ENCODE measurements around the gene BBS1.
"Not testable (repeated sequence)": the region's sequence is repeated elsewhere in the genome, so short reads cannot be mapped to it uniquely, and the experiment has no call there.

BBS1 gene

DNA sequence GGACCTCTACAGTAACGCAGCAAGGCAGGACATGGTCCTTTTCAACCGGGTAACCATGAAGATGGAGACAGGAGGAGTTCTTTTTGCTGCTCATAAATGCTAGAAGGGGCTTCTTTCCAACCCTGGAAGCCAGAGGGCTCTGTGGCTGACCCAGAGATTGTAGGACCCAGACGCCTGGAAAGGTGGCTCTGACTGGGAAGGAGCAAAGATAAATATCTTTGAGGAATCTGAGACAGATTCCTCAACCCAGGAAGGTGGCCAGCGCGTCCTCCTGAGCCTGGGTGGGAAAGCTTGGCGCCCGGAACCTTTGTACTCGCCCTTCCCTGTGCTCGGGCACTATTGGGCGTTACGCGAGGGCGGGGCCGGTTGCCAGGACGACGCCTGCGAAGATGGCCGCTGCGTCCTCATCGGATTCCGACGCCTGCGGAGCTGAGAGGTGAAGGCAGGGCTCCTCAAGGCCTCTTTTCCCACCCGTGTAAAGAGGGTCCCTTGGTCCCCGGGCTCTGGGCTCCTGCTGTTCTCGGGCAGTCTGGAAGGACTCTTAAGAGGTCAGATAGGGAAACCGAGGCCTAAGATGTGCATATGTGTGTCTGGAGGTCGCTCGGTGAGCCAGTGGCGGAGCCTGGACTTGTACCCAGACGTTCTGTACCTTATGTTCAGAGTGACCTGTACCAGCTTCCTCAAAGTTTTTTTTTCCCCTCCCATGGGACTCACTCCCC is at the start of gene BBS1:
Gene BBS1 (plus strand): TSS at position 365 of the 719 bp plus-strand sequence. CDS start 25 bp downstream, at position 390.
- DNase-seq, result peak; percentile 72 to 95 (median 90)

DNA sequence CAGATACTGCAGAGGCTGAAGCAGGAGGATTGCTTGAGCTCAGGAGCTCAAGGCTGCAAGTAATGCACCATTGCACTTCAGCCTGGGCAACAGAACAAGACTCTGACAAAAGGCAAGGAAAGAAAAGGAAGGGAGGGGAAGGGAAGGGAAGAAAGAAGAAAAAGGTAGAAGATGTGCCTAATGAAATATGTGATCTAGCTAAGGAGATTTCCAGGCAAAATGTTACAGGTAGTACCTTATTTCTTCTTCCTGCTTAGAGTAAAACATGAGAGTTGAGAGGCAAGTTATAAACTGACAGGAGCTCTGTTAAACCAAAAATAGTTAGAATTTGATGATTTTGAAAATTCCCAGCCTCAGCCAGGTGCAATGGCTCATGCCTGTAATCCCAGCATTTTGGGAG is 48.4 kb upstream of the BBS1 start:
- intact Hi-C loops (cut with DNase I), result no loop called here
- DNase-seq, result no peak

More for the DNA sequence above, at the start of gene BBS1:
- intact Hi-C loops (cut with DNase I), result no loop called here

DNA sequence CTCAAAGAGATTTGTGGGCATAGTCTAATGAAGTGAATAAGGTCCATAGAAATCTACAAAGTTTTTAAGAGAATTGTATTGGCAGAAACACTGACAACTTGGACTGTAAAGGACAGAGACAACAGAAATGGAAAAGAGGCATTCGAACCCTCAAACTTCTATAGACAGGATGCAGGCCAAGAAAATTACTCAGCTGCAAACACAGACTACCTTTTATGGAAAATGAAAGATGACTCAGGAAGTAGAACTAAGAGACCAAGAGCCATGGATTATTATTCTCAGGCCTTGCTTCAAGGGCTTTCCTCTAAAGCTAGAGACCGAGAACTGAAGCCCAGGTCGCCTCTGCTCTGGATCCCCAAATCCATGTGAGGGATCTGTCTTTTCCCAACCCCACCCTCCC is 47.5 kb upstream of the BBS1 start:
- intact Hi-C loops (cut with DNase I), result no loop called here
- DNase-seq, result no peak

DNA sequence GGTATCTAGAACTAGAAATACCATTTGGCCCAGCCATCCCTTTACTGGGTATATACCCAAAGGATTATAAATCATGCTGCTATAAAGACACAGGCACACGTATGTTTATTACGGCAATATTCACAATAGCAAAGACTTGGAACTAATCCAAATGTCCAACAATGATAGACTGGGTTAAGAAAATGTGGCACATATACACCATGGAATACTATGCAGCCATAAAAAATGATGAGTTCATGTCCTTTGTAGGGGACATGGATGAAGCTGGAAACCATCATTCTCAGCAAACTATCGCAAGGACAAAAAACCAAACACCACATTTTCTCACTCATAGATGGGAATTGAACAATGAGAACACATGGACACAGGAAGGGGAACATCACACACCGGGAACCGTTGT is 46.3 kb upstream of the BBS1 start:
- intact Hi-C loops (cut with DNase I); DNase-seq: not testable (repeated sequence)

DNA sequence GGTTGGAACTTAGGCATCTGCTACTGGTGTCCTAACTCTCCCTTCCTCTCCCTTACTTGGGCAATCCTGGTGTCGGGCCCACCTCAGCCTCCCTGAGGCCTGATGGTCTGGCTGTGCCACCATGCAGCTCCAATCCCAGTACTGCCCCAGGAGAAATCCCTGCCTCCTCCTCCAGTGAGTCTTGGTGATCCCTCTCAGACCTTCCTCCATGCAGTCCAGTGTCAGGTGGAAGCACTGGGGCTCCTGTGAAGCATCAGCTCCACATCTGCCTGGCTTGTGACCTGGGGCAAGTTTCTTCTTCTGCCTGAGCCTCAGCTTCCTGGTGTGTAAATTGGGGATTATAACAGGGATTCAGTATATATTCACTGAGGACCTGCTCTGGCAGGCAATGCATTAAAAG is 45.5 kb upstream of the BBS1 start:
- intact Hi-C loops (cut with DNase I), result no loop called here
- DNase-seq, result no peak

DNA sequence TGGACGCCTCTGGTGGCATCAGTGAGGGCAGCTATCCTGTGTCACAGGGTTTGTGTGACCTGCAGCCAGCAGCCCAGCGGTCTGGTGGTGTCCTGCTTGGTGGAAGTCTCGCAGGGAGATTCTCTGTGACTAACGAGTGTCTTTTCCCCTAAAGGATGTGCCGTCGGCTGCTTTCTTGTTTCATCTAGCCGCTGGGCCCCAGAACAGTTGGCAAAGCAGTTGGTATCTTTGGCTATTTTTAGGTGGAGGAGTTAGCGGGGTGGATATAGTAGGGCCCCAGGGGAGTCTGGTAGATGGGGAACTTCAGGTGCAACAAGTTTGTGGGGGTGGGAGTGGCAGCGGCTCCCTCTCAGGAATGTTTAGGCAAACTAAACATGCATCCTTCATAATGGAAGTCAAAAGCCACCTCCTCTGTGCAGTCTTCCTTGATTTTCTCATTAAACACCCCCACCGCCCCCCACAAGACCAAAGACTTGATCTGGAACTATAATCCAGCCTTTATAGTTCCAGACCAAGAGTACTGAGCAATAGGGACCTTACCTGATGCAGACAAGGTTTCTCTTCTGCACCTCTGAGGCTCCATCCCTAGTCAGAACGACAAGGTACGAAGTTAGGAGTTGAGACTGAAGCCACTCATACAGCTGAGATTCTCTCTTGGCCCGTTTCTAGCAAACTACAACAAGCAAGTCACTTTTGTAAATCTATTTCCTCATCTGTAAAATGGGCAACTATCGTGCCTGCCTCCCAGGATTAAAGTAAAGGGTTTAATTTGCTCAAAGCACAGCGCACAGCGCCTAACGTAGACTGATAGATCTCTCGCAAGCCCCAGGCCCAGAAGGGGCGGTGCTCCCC is 44.8 kb upstream of the BBS1 start:
- peak in 1 of 42 donors; percentile 1 for DNase-seq

DNA sequence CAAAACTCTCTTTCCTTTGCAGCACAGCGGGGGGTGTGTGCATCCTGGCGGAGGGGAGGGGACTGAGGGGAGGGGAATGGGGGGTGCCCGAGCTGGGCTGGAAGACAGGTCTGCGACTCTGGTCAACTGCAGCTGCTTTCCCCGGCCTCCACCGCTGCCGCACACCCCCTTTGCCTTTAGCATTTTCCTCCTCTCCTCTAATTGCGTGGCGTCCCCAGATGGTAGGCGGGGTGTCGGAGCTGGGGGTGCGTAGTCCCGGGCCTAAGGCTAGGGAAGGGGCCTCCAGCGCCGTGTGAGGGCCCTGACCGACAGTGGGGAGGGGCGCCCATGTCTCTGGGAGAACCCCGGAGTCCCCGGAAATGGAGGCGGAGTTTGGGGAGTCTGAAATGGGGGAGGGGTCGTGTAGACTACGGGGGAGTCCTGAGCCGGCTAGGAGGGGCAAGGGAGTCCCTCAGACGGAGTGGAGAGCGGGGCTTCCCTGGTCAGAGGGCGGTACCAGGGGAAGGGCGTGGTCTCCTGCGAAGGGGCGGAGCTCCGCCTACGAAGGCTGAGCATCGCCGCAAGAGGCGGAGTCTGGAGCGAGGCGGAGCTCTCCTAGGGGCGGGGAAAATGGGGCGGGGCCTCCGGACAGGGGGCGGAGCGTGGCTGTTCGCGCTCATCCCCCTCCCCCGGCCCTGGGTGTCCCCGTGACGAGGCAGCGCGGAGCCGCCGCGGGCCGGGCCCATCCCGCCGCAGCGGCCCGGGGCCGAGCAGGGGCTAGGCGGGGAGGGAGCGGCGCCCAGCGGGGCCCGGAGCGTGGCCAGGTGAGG is 44.0 kb upstream of the BBS1 start, which contains the start of gene PELI3:
Gene PELI3 (plus strand): TSS at position 681 of the 809 bp plus-strand sequence. CDS start 1,224 bp downstream, outside the sequence.
- peak; percentile 82 to 97 (median 94) for DNase-seq
- intact Hi-C loops (cut with DNase I), result no loop called here

More for the DNA sequence above, 44.8 kb upstream of the BBS1 start:
- intact Hi-C loops (cut with DNase I), result no loop called here

DNA sequence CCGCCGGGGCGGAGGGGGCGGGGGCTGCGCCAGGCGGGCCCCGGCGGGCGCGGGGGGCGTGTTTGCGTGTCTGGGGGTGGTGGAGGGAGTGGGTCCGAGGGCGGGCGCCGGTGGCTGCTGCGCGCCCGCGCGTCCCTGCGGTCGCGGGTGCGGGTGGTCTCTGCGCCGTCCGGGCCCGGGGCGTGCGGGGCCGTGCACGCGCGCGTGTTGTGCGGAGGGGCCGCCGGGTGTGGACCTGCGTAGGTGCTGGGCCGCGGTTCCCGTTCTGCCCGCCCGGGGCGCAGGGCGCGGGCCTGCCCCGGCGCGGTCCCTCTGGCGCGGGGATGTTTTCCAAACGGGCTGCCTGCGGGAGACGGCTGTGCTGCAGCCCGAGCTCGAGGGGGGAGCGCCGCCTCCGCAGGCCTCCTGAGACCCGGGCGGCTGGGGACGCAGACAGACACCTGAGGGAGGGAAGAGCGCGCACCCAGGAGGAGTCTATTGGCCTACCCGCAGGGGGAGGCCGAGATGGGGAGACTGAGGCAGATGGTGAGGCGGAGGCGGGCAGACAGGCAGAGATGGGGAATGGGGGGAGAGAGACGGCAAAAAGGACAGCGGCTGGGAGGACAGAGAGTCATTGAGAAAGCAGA is 43.3 kb upstream of the BBS1 start:
- peak in 36 of 42 donors; percentile 9 to 68 (median 48) for DNase-seq
- intact Hi-C loops (cut with DNase I), result no loop called here

DNA sequence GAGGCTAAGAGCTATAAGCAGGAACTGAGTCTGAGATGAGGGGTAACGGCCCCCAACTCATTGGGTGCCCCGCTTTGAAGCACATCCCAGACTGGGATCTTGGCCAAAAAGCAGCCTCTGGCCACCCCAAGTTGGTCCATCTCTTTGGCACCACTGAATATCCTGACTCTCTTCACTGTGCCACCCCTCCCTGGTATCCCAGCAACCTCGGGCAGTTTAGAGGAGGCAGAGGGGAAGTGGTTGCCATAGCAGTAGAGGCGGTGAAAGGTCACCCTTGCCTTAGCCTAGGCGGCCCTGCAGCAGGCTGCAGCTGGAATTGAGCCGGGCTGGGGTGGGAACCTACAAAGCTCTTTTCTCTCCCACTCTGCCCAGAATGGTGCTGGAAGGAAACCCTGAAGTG is 42.7 kb upstream of the BBS1 start:
- DNase-seq, result peak in 15 of 42 donors; percentile 10 to 52 (median 28)
- intact Hi-C loops (cut with DNase I), result no loop called here

DNA sequence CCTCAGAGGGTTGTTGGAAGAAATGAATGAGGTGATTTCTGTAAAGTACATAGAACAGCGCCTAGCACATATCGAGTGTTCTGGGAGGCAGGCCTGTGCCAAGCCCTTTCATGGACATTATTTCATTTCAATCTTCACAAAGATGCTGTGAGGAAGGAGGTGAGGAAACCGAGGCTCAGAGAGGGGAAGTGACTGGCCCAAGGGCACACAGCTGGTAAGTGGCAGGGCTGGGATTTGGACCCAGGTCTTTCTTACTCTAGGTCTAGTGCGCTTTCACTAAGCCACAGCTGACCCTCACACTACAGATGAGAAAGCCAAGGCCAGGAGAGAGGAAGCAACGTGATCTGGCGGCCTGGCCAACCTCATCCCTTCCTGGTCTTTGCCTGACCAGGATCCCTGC is 41.7 kb upstream of the BBS1 start:
- intact Hi-C loops (cut with DNase I), result no loop called here
- no peak for DNase-seq

DNA sequence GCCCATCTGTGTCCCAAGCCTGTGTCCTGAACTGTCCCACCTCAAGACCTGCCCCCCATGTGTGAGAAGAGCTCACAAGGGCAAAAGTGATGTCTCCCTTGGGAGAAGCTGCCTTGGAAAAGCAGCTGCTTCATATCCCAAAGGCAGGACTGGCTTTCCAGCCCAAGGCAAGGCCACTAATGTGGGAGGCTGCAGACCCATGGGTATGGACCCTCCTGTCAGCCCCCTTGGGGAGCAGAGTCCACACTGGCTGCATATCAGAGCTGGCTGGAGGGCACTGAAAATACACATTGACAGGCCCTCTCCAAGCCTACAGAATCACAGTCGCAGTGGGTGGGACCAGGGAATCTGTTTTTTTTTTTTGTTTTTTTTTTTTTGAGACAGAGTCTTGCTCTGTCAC is 41.0 kb upstream of the BBS1 start:
- intact Hi-C loops (cut with DNase I), result no loop called here
- DNase-seq, result no peak

DNA sequence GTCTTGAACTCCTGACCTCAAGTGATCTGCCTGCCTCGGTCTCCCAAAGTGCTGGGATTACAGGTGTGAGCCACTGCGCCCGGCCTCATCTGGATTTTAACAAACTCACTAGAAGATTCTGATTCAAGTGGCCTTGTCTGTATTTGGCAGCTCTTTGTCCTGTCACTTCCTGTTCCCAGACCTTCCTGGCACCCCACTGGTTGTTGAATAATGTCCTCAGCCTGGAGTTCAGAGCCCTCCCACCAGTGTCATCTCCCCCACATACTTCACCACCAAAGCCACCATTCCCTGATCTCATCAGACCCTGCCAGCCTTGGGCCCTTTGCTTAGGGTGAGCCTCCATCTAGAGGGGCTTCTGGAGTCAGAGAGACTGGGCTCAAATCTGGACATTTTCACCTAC is 40.4 kb upstream of the BBS1 start:
- no peak for DNase-seq
- intact Hi-C loops (cut with DNase I), result no loop called here

DNA sequence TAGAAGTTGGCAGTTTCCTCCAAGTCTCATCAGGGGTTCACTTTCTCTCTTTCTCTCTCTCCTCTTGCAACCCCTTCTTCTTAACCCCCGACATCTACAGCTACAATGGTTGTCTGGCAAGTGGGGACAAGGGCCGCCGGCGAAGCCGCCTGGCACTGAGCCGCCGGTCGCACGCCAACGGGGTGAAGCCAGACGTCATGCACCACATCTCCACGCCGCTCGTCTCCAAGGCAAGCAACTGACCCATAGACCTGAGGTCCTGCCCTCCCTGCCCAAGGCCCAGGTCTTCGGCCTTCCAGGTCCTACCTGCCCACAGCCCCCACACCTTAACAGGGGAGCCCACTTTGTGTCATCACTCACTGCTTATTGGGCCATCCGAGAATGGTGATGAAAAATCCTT is 39.3 kb upstream of the BBS1 start:
- DNase-seq, result no peak
- intact Hi-C loops (cut with DNase I), result no loop called here

DNA sequence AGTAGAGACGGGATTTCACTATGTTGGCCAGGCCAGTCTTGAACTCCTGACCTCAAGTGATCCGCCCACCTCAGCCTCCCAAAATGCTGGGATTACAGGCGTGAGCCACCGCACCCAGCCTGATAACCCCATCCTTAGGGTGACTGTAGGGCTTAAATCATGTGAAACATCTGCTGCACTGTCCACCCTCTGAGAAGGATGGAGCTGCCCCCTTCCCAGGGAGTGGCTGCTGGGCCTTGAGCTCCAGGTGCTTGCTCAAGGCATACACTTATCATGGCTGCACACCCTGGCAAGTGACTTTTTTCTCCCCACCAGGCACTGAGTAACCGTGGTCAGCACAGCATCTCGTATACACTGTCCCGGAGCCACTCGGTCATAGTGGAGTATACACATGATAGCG is 38.4 kb upstream of the BBS1 start:
- no peak for DNase-seq
- intact Hi-C loops (cut with DNase I), result no loop called here

DNA sequence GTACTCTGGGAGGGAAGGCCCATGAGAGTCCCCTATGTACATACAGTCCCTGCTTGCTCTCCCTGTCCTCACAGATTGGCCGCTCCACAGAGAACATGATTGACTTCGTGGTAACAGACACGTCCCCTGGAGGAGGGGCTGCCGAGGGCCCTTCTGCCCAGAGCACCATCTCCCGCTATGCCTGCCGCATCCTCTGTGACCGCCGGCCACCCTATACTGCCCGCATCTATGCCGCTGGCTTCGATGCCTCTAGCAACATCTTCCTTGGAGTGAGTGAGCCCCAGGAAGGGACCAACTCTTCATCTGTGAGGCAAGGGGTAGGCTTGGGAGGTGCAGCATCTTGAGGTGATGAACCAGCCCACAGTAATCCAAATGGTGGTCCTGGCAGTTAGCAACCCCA is 37.3 kb upstream of the BBS1 start:
- intact Hi-C loops (cut with DNase I), result no loop called here
- no peak for DNase-seq

DNA sequence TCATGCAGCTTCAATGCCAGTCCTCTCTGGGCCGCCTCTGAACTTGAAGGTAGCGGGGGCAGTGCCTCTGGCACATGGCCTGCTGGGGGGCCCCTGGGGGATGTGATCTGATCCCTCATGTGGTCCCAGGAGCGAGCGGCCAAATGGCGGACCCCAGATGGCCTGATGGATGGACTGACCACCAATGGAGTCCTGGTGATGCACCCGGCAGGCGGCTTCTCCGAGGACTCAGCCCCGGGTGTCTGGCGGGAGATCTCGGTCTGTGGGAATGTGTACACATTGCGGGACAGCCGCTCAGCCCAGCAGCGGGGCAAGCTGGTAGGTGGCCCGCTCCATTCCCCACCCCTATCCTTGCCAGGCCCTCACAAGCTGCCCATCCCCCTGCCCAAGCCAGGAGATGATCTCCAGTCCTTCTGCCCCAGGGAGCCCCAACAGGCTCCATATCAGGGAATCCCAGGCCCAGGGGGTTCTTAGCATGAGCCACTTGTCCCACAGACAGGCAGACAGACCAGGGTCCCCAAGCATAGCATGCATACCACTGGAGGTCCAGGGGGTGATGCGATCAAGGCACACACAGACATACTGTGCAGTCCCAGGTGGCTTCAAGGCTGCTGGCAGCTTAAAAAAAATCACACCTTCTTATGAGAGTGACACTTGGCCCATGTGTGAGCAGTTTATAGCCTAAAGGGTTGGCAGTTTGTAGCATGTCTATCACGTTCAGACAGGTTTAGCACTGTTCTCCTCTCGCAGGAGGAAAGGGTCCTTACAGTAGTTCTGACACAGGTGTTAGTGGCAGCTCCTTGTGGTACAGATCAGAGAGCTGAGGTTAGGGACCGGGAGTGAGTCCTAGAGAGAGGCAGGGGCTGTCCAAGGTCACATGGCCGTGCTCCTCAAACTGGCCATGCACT is 36.6 kb upstream of the BBS1 start:
- DNase-seq, result no peak
- intact Hi-C loops (cut with DNase I), result no loop called here

DNA sequence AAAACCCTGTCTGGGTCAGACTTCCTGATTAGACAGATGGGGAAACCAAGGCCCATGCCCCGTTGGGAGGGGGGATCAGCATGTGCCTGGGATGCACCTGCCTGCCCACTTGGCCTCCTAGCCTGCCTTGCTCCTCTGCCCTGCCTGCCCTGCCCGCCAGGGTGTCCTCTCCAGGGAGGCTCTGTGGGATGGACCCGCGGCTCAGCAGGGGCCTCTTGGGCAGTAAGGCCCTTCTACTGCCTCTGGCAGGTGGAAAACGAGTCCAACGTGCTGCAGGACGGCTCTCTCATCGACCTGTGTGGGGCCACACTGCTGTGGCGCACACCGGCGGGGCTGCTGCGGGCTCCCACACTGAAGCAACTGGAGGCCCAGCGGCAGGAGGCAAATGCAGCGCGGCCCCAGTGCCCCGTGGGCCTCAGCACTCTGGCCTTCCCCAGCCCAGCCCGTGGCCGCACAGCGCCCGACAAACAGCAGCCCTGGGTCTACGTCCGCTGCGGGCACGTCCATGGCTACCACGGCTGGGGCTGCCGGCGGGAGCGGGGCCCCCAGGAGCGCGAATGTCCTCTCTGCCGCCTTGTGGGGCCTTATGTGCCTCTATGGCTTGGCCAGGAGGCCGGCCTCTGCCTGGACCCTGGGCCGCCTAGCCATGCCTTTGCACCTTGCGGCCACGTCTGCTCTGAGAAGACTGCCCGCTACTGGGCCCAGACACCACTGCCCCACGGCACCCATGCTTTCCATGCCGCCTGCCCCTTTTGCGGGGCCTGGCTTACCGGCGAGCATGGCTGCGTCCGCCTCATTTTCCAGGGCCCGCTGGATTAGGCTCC is 34.9 kb upstream of the BBS1 start:
- no peak for DNase-seq

More for the DNA sequence above, 34.9 kb upstream of the BBS1 start:
- intact Hi-C loops (cut with DNase I), result loop anchor here (5.0 kb wide), 1 partner anchor 38 kb away; the partner anchor contains the start of gene MRPL11

All from head of caudate nucleus (tissue), 42 donors.